Caco-2 (cell line): ENCODE data around the gene LENG9. TPM values are rescaled to one million over a fixed set of nuclear protein-coding genes. Genes with fewer than 3 reads are reported as not detected.

ENCODE experiments used
- BruUV-seq: library from RNA; stranded (reverse); fragments of 400-500 nt; replicated peaks from 2 replicates; lab custom pipeline; 2021; lab: Mats Ljungman, UMichigan
- CTCF ChIA-PET: fragments of 300-600 bp; sonication (Branson Sonifier 250); formaldehyde crosslinking; loops from one replicate; lab custom pipeline; 2022; ENCODE audit warnings: antibody characterized with exemption; lab: Charles Lee
- POLR2A ChIA-PET: fragments of 300-600 bp; sonication (Branson Sonifier 250); formaldehyde crosslinking; loops from one replicate; lab custom pipeline; 2022; ENCODE audit warnings: antibody characterized with exemption; lab: Charles Lee
- DNase-seq, 2 experiments: peaks; one replicate each; pipeline versions ENCODE4 v3.0.0 to v3.0.0-alpha.2; 2020 to 2022
- H3K27me3 ChIP-seq: replicated peaks from 2 replicates; pipeline ENCODE4 v1.6.0; 2011; ENCODE audit warnings: low read length; ENCODE audit not compliant: control insufficient read depth, insufficient read depth
- H3K36me3 ChIP-seq: 2 replicates; pipeline ENCODE4 v1.5.1; 2011; ENCODE audit warnings: low read length; ENCODE audit not compliant: control insufficient read depth, insufficient read depth
- H3K4me1 ChIP-seq: fragments of 250-450 bp; sonication (Bioruptor Pico); 2 replicates; pipeline ENCODE4 v1.5.1; 2020; ENCODE audit warnings: mild to moderate bottlenecking
- H3K4me3 ChIP-seq: 2 replicates; pipeline ENCODE4 v1.5.1; 2011; ENCODE audit warnings: low read depth, mild to moderate bottlenecking, control low read depth, low read length
- H3K9me3 ChIP-seq: fragments of 250-450 bp; sonication (Bioruptor Pico); 2 replicates; pipeline ENCODE4 v1.5.1; 2020; ENCODE audit warnings: mild to moderate bottlenecking, moderate library complexity
- H3K27ac Mint-ChIP-seq: one replicate; pipeline ENCODE4 v1.8.0; 2022; ENCODE audit warnings: mixed read lengths; ENCODE audit not compliant: unreplicated experiment
- H3K27me3 Mint-ChIP-seq: one replicate; pipeline ENCODE4 v1.8.0; 2022; ENCODE audit warnings: mixed read lengths; ENCODE audit not compliant: insufficient read depth, unreplicated experiment
- H3K36me3 Mint-ChIP-seq: one replicate; pipeline ENCODE4 v1.8.0; 2022; ENCODE audit warnings: mild to moderate bottlenecking, mixed read lengths; ENCODE audit not compliant: insufficient read depth, unreplicated experiment
- H3K4me1 Mint-ChIP-seq: one replicate; pipeline ENCODE4 v1.8.0; 2022; ENCODE audit warnings: low read depth, mixed read lengths; ENCODE audit not compliant: unreplicated experiment
- H3K4me3 Mint-ChIP-seq: one replicate; pipeline ENCODE4 v1.8.0; 2022; ENCODE audit warnings: mild to moderate bottlenecking, moderate library complexity, mixed read lengths; ENCODE audit not compliant: unreplicated experiment
- H3K9me3 Mint-ChIP-seq: one replicate; pipeline ENCODE4 v1.8.0; 2022; ENCODE audit warnings: mixed read lengths; ENCODE audit not compliant: unreplicated experiment
- CTCF ChIP-seq, 2 experiments: fragments of 200-600 bp in 1 of 2; IDR thresholded peaks; 1 replicate in 1 of 2; 2 replicates in 1 of 2; pipeline versions ENCODE4 v1.5.1 to v1.8.0; 2011 to 2022; ENCODE audit warnings: antibody characterized with exemption in 1 of 2, control low read depth in 1 of 2, inconsistent platforms in 1 of 2, low read depth in 1 of 2, low read length in 1 of 2, mild to moderate bottlenecking in 1 of 2, moderate library complexity in 1 of 2; ENCODE audit not compliant: insufficient read depth in 1 of 2, severe bottlenecking in 1 of 2, unreplicated experiment in 1 of 2
- intact Hi-C: fragments of 100-400 bp; cut with micrococcal nuclease; formaldehyde crosslinking; loops from one replicate; pipeline ENCODE4 v1.10.0; 2022; ENCODE audit not compliant: unreplicated experiment
- total RNA-seq: library from RNA; stranded (reverse); gene quantifications from 2 replicates; pipeline ENCODE4 v1.2.3, GENCODE V29; 2022

The LENG9 gene
- total RNA-seq, 1 experiment from 2014 or later, result 6.7 TPM

GRCh38 chr19:54465426-54466109 is 2.0 kb upstream of the LENG9 start:
- peak overlapping the region; percentile 99 for H3K27ac Mint-ChIP-seq
- H3K4me3 Mint-ChIP-seq, result peak overlapping the region; percentile 92
- H3K4me3 ChIP-seq, result peak overlapping the region; percentile 81
- H3K27me3 ChIP-seq, result no peaks in the 10 kb centered on the region
- peaks cover 53% of the 10 kb centered on the region for H3K36me3 Mint-ChIP-seq
- CTCF ChIA-PET, result no interaction called here
- no peak for TF ChIP-seq CTCF (IDR thresholded peaks at IDR 0.05; ENCODE audit: insufficient read depth in 1 of 2, low read depth in 1 of 2, low read length in 1 of 2, severe bottlenecking in 1 of 2, unreplicated experiment in 1 of 2)
- intact Hi-C loops, result no loop called here
- no peaks in the 10 kb centered on the region for H3K36me3 ChIP-seq
- DNase-seq, result peak in 1 of 2 experiments; percentile 70
- no TSS peak for BruUV-seq
- H3K9me3 ChIP-seq, result no peaks in the 10 kb centered on the region
- POLR2A ChIA-PET, result interaction anchor here (0.9 kb wide), 1 partner anchor 17 kb away, joined by 4 read pairs; the partner anchor contains the start of gene LENG8
- H3K4me1 Mint-ChIP-seq, result peaks cover 30% of the 10 kb centered on the region
- H3K9me3 Mint-ChIP-seq, result no peaks in the 10 kb centered on the region
- H3K27me3 Mint-ChIP-seq, result peaks cover 2% of the 10 kb centered on the region
- H3K4me1 ChIP-seq, result peaks cover 20% of the 10 kb centered on the region

GRCh38 chr19:54464630-54465425 is 1.2 kb upstream of the LENG9 start:
- Histone ChIP-seq H3K4me3 (peak overlapping the region; percentile 81), H3K4me1 (peaks cover 20% of the 10 kb centered on the region), H3K36me3 (no peaks in the 10 kb centered on the region), H3K27me3 (no peaks in the 10 kb centered on the region), H3K9me3 (no peaks in the 10 kb centered on the region)
- no peaks in the 10 kb centered on the region for H3K27me3 Mint-ChIP-seq
- H3K27ac Mint-ChIP-seq, result peak overlapping the region; percentile 99
- H3K4me1 Mint-ChIP-seq, result peaks cover 24% of the 10 kb centered on the region
- ChIA-PET POLR2A (interaction anchor here (0.9 kb wide), 1 partner anchor 16 kb away, joined by 4 read pairs; the partner anchor contains the start of gene LENG8), CTCF (no interaction called here)
- peak; percentile 96 for DNase-seq
- no peaks in the 10 kb centered on the region for H3K9me3 Mint-ChIP-seq
- intact Hi-C loops, result loop anchor here (1.0 to 5.0 kb wide), 3 partner anchors 16 to 1677 kb away; partner anchors contain the start of genes LENG8, TSEN34 and ZNF444
- no peak for TF ChIP-seq CTCF (IDR thresholded peaks at IDR 0.05; ENCODE audit: insufficient read depth in 1 of 2, low read depth in 1 of 2, low read length in 1 of 2, severe bottlenecking in 1 of 2, unreplicated experiment in 1 of 2)
- peaks cover 60% of the 10 kb centered on the region for H3K36me3 Mint-ChIP-seq
- BruUV-seq, result no TSS peak
- H3K4me3 Mint-ChIP-seq, result peak overlapping the region; percentile 92

GRCh38 chr19:54464044-54464629 is 559 bp upstream of the LENG9 start:
- Mint-ChIP-seq H3K4me1 (peaks cover 25% of the 10 kb centered on the region), H3K27me3 (no peaks in the 10 kb centered on the region), H3K27ac (peak overlapping the region; percentile 99), H3K9me3 (no peaks in the 10 kb centered on the region), H3K36me3 (peaks cover 67% of the 10 kb centered on the region), H3K4me3 (peak overlapping the region; percentile 92)
- H3K4me3 ChIP-seq, result peak overlapping the region; percentile 81
- ChIA-PET CTCF (interaction anchor here (0.6 to 1.9 kb wide), 5 partner anchors 16 to 683 kb away, joined by 3 to 12 read pairs (median 3); partner anchors contain the start of genes LENG8 and MBOAT7), POLR2A (interaction anchor here (0.6 to 3.1 kb wide), 5 partner anchors 15 to 327 kb away, joined by 3 to 48 read pairs (median 4); partner anchors contain the start of genes CNOT3, LENG8 and MBOAT7)
- intact Hi-C loops, result loop anchor here (1.0 to 5.0 kb wide), 3 partner anchors 15 to 1678 kb away; partner anchors contain the start of genes LENG8, TSEN34 and ZNF444
- H3K36me3 ChIP-seq, result 0 out of 2 replicates have a peak, but pooled peaks cover 2% of the 10 kb centered on the region
- H3K9me3 ChIP-seq, result no peaks in the 10 kb centered on the region
- no peaks in the 10 kb centered on the region for H3K27me3 ChIP-seq
- BruUV-seq, result no TSS peak
- H3K4me1 ChIP-seq, result peaks cover 15% of the 10 kb centered on the region
- no peak for TF ChIP-seq CTCF (IDR thresholded peaks at IDR 0.05; ENCODE audit: insufficient read depth in 1 of 2, low read depth in 1 of 2, low read length in 1 of 2, severe bottlenecking in 1 of 2, unreplicated experiment in 1 of 2)
- DNase-seq, result peak; percentile 97 to 100
